HG03097 (cell line): Measurements from ENCODE around the gene PNLDC1.
"Not testable (repeated sequence)": the region's sequence is repeated elsewhere in the genome, so short reads cannot be mapped to it uniquely, and the experiment has no call there.

Experiments
- ATAC-seq: cut with Tn5 transposase; IDR thresholded peaks from one replicate; pipeline ENCODE4 v1.9.1; 2021; ENCODE audit not compliant: unreplicated experiment, low FRiP score

The PNLDC1 gene

GRCh38 chr6:159842035-159842434 is 42.0 kb downstream of the PNLDC1 start:
- ATAC-seq = no peak

GRCh38 chr6:159844737-159845645 is 44.9 kb downstream of the PNLDC1 start:
- no peak for ATAC-seq

GRCh38 chr6:159848552-159848951 is 48.5 kb downstream of the PNLDC1 start:
- ATAC-seq = not testable (repeated sequence)

- not testable (repeated sequence) for ATAC-seq
These were observed 49.8 kb downstream of the PNLDC1 start for GRCh38 chr6:159849851-159850250.

GRCh38 chr6:159852877-159853276 is 52.8 kb downstream of the PNLDC1 start:
- ATAC-seq = no peak

- ATAC-seq = no peak
These were observed 53.7 kb downstream of the PNLDC1 start for GRCh38 chr6:159853754-159854153.

GRCh38 chr6:159854959-159855358 is 54.9 kb downstream of the PNLDC1 start:
- no peak for ATAC-seq

GRCh38 chr6:159858259-159858658 is 58.2 kb downstream of the PNLDC1 start:
- ATAC-seq = no peak

GRCh38 chr6:159860482-159860881 is 60.4 kb downstream of the PNLDC1 start:
- ATAC-seq = no peak

GRCh38 chr6:159862103-159862502 is 62.0 kb downstream of the PNLDC1 start:
- ATAC-seq = no peak

- ATAC-seq = not testable (repeated sequence)
These were observed 63.3 kb downstream of the PNLDC1 start for GRCh38 chr6:159863341-159863740.

GRCh38 chr6:159865226-159865920 is 65.3 kb downstream of the PNLDC1 start:
- no peak for ATAC-seq

- no peak for ATAC-seq
These were observed 66.5 kb downstream of the PNLDC1 start for GRCh38 chr6:159866286-159867247.
